ENCODE measurements around the gene MC2R. TPM values are rescaled to one million over a fixed set of nuclear protein-coding genes. Genes with fewer than 3 reads are reported as not detected.

MC2R gene
- total RNA-seq, 1 experiment from 2014 or later: not detected

DNA sequence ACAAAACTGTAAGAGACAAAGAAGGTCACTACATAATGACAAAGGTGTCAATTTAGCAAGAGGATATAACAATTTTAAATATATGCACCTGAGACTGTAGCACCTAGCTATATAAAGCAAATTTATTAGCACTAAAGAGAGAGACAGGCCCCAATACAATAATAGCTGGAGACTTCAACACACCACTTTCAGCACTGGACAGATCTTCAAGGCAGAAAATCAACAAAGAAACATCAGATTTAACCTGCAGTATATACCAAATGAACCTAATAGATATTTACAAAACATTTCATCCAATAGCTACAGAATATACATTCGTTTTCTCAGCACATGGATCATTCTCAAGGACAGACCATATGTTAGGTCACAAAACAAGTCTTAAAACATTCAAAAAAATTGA, 14.7 kb downstream of the MC2R start:
- Mint-ChIP-seq H3K27ac (ENCODE audit: low read depth, unreplicated experiment) (no peak overlapping the region), H3K27me3 (ENCODE audit: insufficient read depth, unreplicated experiment) (no peaks in the 10 kb centered on the region), H3K36me3 (ENCODE audit: insufficient read depth, unreplicated experiment) (no peaks in the 10 kb centered on the region), H3K4me3 (ENCODE audit: unreplicated experiment) (no peak overlapping the region), H3K9me3 (ENCODE audit: unreplicated experiment) (peaks cover 34% of the 10 kb centered on the region), H3K4me1 (ENCODE audit: insufficient read depth, unreplicated experiment) (no peaks in the 10 kb centered on the region)
- intact Hi-C loops (cut with micrococcal nuclease): no loop called here
- no peak for DNase-seq (ENCODE audit: unreplicated experiment)
- ChIA-PET CTCF (interaction anchor here (0.6 kb wide), 1 partner anchor 42 kb away, joined by 3 read pairs; no protein-coding TSS in a partner anchor), POLR2A (interaction anchor here (0.7 kb wide), 1 partner anchor 54 kb away, joined by 3 read pairs; no protein-coding TSS in a partner anchor)
- no peak for TF ChIP-seq CTCF (IDR thresholded peaks at IDR 0.05; ENCODE audit: unreplicated experiment)
- no TSS peak for BruUV-seq (replicated peaks)

GRCh38 chr18:13895505-13896033, 19.8 kb downstream of the MC2R start:
- Mint-ChIP-seq H3K27me3 (ENCODE audit: insufficient read depth, unreplicated experiment) (no peaks in the 10 kb centered on the region), H3K4me3 (ENCODE audit: unreplicated experiment) (no peak overlapping the region), H3K4me1 (ENCODE audit: insufficient read depth, unreplicated experiment) (no peaks in the 10 kb centered on the region), H3K27ac (ENCODE audit: low read depth, unreplicated experiment) (no peak overlapping the region), H3K9me3 (ENCODE audit: unreplicated experiment) (peaks cover 36% of the 10 kb centered on the region), H3K36me3 (ENCODE audit: insufficient read depth, unreplicated experiment) (no peaks in the 10 kb centered on the region)
- DNase-seq (ENCODE audit: unreplicated experiment): no peak
- CTCF ChIA-PET: interaction anchor here (0.9 kb wide), 1 partner anchor 16 kb away, joined by 3 read pairs; no protein-coding TSS in a partner anchor
- intact Hi-C loops (cut with micrococcal nuclease): no loop called here
- no TSS peak for BruUV-seq (replicated peaks)
- TF ChIP-seq CTCF (IDR thresholded peaks at IDR 0.05; ENCODE audit: unreplicated experiment): no peak
- POLR2A ChIA-PET: no interaction called here

GRCh38 chr18:13894531-13894930, 20.8 kb downstream of the MC2R start:
- H3K4me3 Mint-ChIP-seq (ENCODE audit: unreplicated experiment): no peak overlapping the region
- no peak for DNase-seq (ENCODE audit: unreplicated experiment)
- H3K36me3 Mint-ChIP-seq (ENCODE audit: insufficient read depth, unreplicated experiment): no peaks in the 10 kb centered on the region
- H3K4me1 Mint-ChIP-seq (ENCODE audit: insufficient read depth, unreplicated experiment): no peaks in the 10 kb centered on the region
- H3K27ac Mint-ChIP-seq (ENCODE audit: low read depth, unreplicated experiment): no peak overlapping the region
- intact Hi-C loops (cut with micrococcal nuclease): no loop called here
- H3K27me3 Mint-ChIP-seq (ENCODE audit: insufficient read depth, unreplicated experiment): no peaks in the 10 kb centered on the region
- ChIA-PET CTCF (interaction anchor here (0.6 to 0.7 kb wide), 2 partner anchors 58 to 351 kb away, joined by 3 read pairs; no protein-coding TSS in a partner anchor), POLR2A (no interaction called here)
- no peak for TF ChIP-seq CTCF (IDR thresholded peaks at IDR 0.05; ENCODE audit: unreplicated experiment)
- BruUV-seq (replicated peaks): no TSS peak
- peaks cover 26% of the 10 kb centered on the region for H3K9me3 Mint-ChIP-seq (ENCODE audit: unreplicated experiment)

DNA sequence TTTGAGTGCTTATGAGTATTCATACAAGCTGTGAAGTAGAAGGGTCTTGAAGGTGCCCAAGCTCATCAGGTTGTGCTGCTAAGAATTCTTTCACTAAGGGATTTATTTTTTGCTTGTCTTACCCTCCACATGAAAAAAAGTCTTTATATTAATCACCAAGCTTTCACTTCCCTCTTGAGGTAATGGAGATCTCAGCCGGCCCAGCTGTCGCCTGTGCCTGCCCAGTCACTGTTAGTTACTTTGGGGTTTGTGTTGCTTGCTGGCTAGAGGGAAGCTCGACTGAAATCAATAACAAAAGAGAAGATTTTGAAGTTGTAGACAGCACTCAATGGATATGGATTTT, 21.9 kb downstream of the MC2R start:
- intact Hi-C loops (cut with micrococcal nuclease): no loop called here
- no peak for DNase-seq (ENCODE audit: unreplicated experiment)
- H3K4me1 Mint-ChIP-seq (ENCODE audit: insufficient read depth, unreplicated experiment): no peaks in the 10 kb centered on the region
- TF ChIP-seq CTCF (IDR thresholded peaks at IDR 0.05; ENCODE audit: unreplicated experiment): no peak
- POLR2A ChIA-PET: no interaction called here
- CTCF ChIA-PET: interaction anchor here (1.3 kb wide), 1 partner anchor 69 kb away, joined by 4 read pairs; the partner anchor contains the start of gene MC5R
- H3K9me3 Mint-ChIP-seq (ENCODE audit: unreplicated experiment): peaks cover 17% of the 10 kb centered on the region
- no peak overlapping the region for H3K27ac Mint-ChIP-seq (ENCODE audit: low read depth, unreplicated experiment)
- no TSS peak for BruUV-seq (replicated peaks)
- no peak overlapping the region for H3K4me3 Mint-ChIP-seq (ENCODE audit: unreplicated experiment)
- H3K36me3 Mint-ChIP-seq (ENCODE audit: insufficient read depth, unreplicated experiment): no peaks in the 10 kb centered on the region
- no peaks in the 10 kb centered on the region for H3K27me3 Mint-ChIP-seq (ENCODE audit: insufficient read depth, unreplicated experiment)
